Keratinocyte (primary cell): ENCODE data around the gene CHCHD6. TPM values are rescaled to one million over a fixed set of nuclear protein-coding genes. Genes with fewer than 3 reads are reported as not detected.

Source experiments
- DNase-seq: peaks from one replicate; pipeline ENCODE4 v3.0.0-alpha.2; 2011; ENCODE audit warnings: low read depth, missing footprints, low spot score
- FAIRE-seq: peaks from 2 replicates; lab custom pipeline; 2011; peaks lifted over from hg19 to GRCh38; lab: Jason Lieb, UNC
- H2AFZ ChIP-seq: 2 replicates; pipeline ENCODE4 v1.6.0; 2012; ENCODE audit warnings: low read length, control low read depth, inconsistent platforms; ENCODE audit not compliant: control insufficient read depth
- H3K27ac ChIP-seq: 2 replicates; pipeline ENCODE4 v1.5.1; 2011; ENCODE audit warnings: low read length; ENCODE audit not compliant: control insufficient read depth, insufficient read depth
- H3K27me3 ChIP-seq: 3 replicates; pipeline ENCODE4 v1.6.0; 2011; ENCODE audit warnings: low read length; ENCODE audit not compliant: control insufficient read depth, insufficient read depth; ENCODE audit errors: extremely low read depth
- H3K36me3 ChIP-seq, 2 experiments: 2 replicates in 1 of 2; 3 replicates in 1 of 2; pipeline ENCODE4 v1.5.1; 2011; ENCODE audit warnings: low read length in 2 of 2, mild to moderate bottlenecking in 1 of 2; ENCODE audit not compliant: control insufficient read depth in 2 of 2, insufficient read depth in 2 of 2; ENCODE audit errors: extremely low read depth in 1 of 2
- H3K4me1 ChIP-seq: 3 replicates; pipeline ENCODE4 v1.5.1; 2011; ENCODE audit warnings: low read length; ENCODE audit not compliant: control insufficient read depth, insufficient read depth; ENCODE audit errors: extremely low read depth
- H3K4me2 ChIP-seq: 3 replicates; pipeline ENCODE4 v1.6.0; 2011; ENCODE audit warnings: low read depth, low read length; ENCODE audit not compliant: control insufficient read depth, insufficient read depth; ENCODE audit errors: extremely low read depth
- H3K4me3 ChIP-seq, 3 experiments: fragments of 200-600 bp in 1 of 3; sonication (generic) in 1 of 3; 2 replicates in 2 of 3; 3 replicates in 1 of 3; pipeline ENCODE4 v1.5.1; 2011 to 2016; ENCODE audit warnings: low read length in 3 of 3, mild to moderate bottlenecking in 3 of 3, control low read depth in 2 of 3, inconsistent platforms in 1 of 3, low read depth in 1 of 3, mixed read lengths in 1 of 3, mixed run types in 1 of 3, moderate library complexity in 1 of 3; ENCODE audit not compliant: control insufficient read depth in 2 of 3, insufficient read depth in 2 of 3; ENCODE audit errors: extremely low read depth in 1 of 3
- H3K79me2 ChIP-seq: 2 replicates; pipeline ENCODE4 v1.6.0; 2012; ENCODE audit warnings: low read length; ENCODE audit not compliant: control insufficient read depth, insufficient read depth
- H3K9ac ChIP-seq: 3 replicates; pipeline ENCODE4 v1.6.0; 2011; ENCODE audit warnings: low read length; ENCODE audit not compliant: control insufficient read depth, insufficient read depth; ENCODE audit errors: extremely low read depth
- H3K9me1 ChIP-seq: 3 replicates; pipeline ENCODE4 v1.6.0; 2011; ENCODE audit warnings: low read length; ENCODE audit not compliant: control insufficient read depth, insufficient read depth; ENCODE audit errors: extremely low read depth
- H3K9me3 ChIP-seq: 2 replicates; pipeline ENCODE4 v1.5.1; 2012; ENCODE audit warnings: low read depth, low read length; ENCODE audit not compliant: control insufficient read depth
- H4K20me1 ChIP-seq: 3 replicates; pipeline ENCODE4 v1.6.0; 2011; ENCODE audit warnings: low read length; ENCODE audit not compliant: control insufficient read depth, insufficient read depth; ENCODE audit errors: extremely low read depth
- EZH2 ChIP-seq: IDR thresholded peaks from one replicate; pipeline ENCODE4 v1.6.1; 2012; ENCODE audit warnings: inconsistent platforms, mild to moderate bottlenecking, low read length, moderate library complexity
- dilution Hi-C: fragments of 300-500 bp; cut with MboI; formaldehyde crosslinking; loops from one replicate; pipeline ENCODE4 v1.7.0; 2020; ENCODE audit warnings: low sequenced_read_pairs; ENCODE audit not compliant: extremely low pct_ligation_motif_present
- polyA plus RNA-seq, 5 experiments: library from polyadenylated mRNA; depleted of rRNA in 3 of 5; stranded (reverse) in 3 of 5; stranded (forward) in 1 of 5; unstranded in 1 of 5; fragments of >200 nt; gene quantifications; 1 replicate in 1 of 5; 2 replicates in 3 of 5; 3 replicates in 1 of 5; pipeline versions ENCODE4 v1.2.1 to v1.2.3, GENCODE V29; 2011 to 2012; ENCODE audit warnings: missing spikeins in 2 of 5, low read depth in 1 of 5, low replicate concordance in 1 of 5
- TF ChIP-seq, protein P1 (sequence below), 3 experiments: IDR thresholded peaks in 1 of 3; conservative IDR thresholded peaks in 1 of 3; optimal IDR thresholded peaks in 1 of 3; 2 replicates in 2 of 3; 3 replicates in 1 of 3; pipeline versions ENCODE3 to v1.5.1; 2011; ENCODE audit warnings: low read length in 3 of 3, mild to moderate bottlenecking in 3 of 3, moderate library complexity in 2 of 3, control low read depth in 1 of 3, inconsistent platforms in 1 of 3; ENCODE audit not compliant: insufficient read depth in 2 of 3; ENCODE audit errors: extremely low read depth in 1 of 3

Gene CHCHD6
- polyA plus RNA-seq, 1 donor (not counting 4 experiments of a cell fraction or from before 2014, with no cell fraction given): 21.7 TPM

DNA sequence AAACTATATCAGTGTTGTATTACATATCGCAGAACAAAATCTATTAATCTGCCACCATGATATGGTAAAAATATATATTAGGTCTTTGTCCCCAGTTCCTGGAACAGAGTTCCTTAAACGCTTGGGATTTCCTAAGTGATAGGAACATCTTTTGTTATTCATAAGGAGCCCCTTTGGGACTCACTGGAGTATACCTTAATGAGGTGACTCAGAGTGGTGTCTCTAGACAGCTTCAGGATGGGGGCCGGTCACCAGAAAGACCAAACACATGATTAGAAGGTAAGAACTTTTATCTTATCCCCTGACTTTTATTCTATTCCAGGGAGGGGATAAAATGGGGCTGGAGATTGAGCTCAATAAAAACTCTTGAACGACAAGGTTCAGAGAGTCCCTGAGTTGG is 12.3 kb upstream of the CHCHD6 start:
- H3K9me3 ChIP-seq: no peaks in the 10 kb centered on the region
- no peak overlapping the region for H3K4me2 ChIP-seq
- no peak overlapping the region for H3K4me3 ChIP-seq
- TF ChIP-seq, protein P1, sequence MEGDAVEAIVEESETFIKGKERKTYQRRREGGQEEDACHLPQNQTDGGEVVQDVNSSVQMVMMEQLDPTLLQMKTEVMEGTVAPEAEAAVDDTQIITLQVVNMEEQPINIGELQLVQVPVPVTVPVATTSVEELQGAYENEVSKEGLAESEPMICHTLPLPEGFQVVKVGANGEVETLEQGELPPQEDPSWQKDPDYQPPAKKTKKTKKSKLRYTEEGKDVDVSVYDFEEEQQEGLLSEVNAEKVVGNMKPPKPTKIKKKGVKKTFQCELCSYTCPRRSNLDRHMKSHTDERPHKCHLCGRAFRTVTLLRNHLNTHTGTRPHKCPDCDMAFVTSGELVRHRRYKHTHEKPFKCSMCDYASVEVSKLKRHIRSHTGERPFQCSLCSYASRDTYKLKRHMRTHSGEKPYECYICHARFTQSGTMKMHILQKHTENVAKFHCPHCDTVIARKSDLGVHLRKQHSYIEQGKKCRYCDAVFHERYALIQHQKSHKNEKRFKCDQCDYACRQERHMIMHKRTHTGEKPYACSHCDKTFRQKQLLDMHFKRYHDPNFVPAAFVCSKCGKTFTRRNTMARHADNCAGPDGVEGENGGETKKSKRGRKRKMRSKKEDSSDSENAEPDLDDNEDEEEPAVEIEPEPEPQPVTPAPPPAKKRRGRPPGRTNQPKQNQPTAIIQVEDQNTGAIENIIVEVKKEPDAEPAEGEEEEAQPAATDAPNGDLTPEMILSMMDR (optimal IDR thresholded peaks at IDR 0.05 in 1 of 3, IDR thresholded peaks at IDR 0.05 in 1 of 3, conservative IDR thresholded peaks at IDR 0.05 in 1 of 3; ENCODE audit: extremely low read depth in 1 of 3, insufficient read depth in 2 of 3, low read length in 3 of 3): no peak
- TF ChIP-seq EZH2: no peak
- H2AFZ ChIP-seq: no peak overlapping the region
- FAIRE-seq: no peak
- H3K27me3 ChIP-seq: peaks cover 6% of the 10 kb centered on the region
- H3K27ac ChIP-seq: no peak overlapping the region
- H3K9ac ChIP-seq: no peak overlapping the region
- H3K4me1 ChIP-seq: no peaks in the 10 kb centered on the region
- no peak for DNase-seq
- no peaks in the 10 kb centered on the region for H3K36me3 ChIP-seq
- H3K79me2 ChIP-seq: no peaks in the 10 kb centered on the region
- dilution Hi-C loops: no loop called here
- no peaks in the 10 kb centered on the region for H4K20me1 ChIP-seq
- H3K9me1 ChIP-seq: no peaks in the 10 kb centered on the region

DNA sequence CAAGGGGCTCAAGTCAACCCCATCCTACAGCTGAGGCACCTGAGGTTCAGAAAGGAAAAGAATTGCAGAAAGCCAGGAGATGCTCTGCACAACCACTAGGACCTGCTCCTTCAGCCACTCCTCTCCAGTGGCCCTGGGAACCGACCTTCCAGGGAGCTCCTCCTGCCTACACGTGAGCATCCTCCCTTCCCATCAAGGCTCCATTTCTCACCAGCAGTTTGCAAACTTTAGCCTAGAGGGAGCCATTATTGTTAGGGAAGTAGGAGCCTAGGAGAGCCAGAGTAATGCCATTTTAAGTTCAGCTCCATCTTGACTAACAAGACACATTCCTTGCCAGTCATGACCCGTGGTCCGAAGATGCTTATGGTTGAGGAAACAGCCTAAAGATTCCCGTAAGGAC is 11.2 kb upstream of the CHCHD6 start:
- H3K27me3 ChIP-seq: peaks cover 9% of the 10 kb centered on the region
- no peaks in the 10 kb centered on the region for H3K79me2 ChIP-seq

More for the DNA sequence above, 11.2 kb upstream of the CHCHD6 start:
- FAIRE-seq: no peak
- no peak overlapping the region for H3K4me3 ChIP-seq
- H3K27ac ChIP-seq: no peak overlapping the region
- no peaks in the 10 kb centered on the region for H3K9me1 ChIP-seq
- dilution Hi-C loops: no loop called here
- no peak overlapping the region for H3K4me2 ChIP-seq
- no peaks in the 10 kb centered on the region for H3K4me1 ChIP-seq
- no peak for TF ChIP-seq EZH2
- TF ChIP-seq, protein P1 (optimal IDR thresholded peaks at IDR 0.05 in 1 of 3, IDR thresholded peaks at IDR 0.05 in 1 of 3, conservative IDR thresholded peaks at IDR 0.05 in 1 of 3; ENCODE audit: extremely low read depth in 1 of 3, insufficient read depth in 2 of 3, low read length in 3 of 3): peak in 1 of 3 experiments; percentile 42
- no peaks in the 10 kb centered on the region for H4K20me1 ChIP-seq
- no peak overlapping the region for H3K9ac ChIP-seq
- no peak for DNase-seq
- no peaks in the 10 kb centered on the region for H3K9me3 ChIP-seq
- no peak overlapping the region for H2AFZ ChIP-seq
- H3K36me3 ChIP-seq: no peaks in the 10 kb centered on the region
